Adrenal gland (tissue), 12 donors: ENCODE data around the gene EVL. TPM values are rescaled to one million over a fixed set of nuclear protein-coding genes. Genes with fewer than 3 reads are reported as not detected.

ENCODE experiments used
- DNase-seq, 7 donors: peaks; one replicate each; pipeline ENCODE4 v3.0.0-alpha.2; 2019 to 2020
- H3K27ac ChIP-seq, 5 donors: fragments of 200-600 bp; sonication (generic) in 4 of 5; 1 replicate in 3 of 5; 2 replicates in 2 of 5; pipeline versions ENCODE4 v1.5.1 to v1.8.0; 2016 to 2020; ENCODE audit warnings: mild to moderate bottlenecking in 1 of 5
- H3K27me3 ChIP-seq: fragments of 200-600 bp; 2 replicates; pipeline ENCODE4 v1.8.0; 2021
- H3K36me3 ChIP-seq, 2 donors: fragments of 200-600 bp; replicated peaks in 1 of 2; 1 replicate in 1 of 2; 2 replicates in 1 of 2; pipeline versions ENCODE4 v1.5.1 to v1.8.0; 2018 to 2022
- H3K4me1 ChIP-seq, 2 donors: fragments of 200-600 bp; replicated peaks in 1 of 2; 1 replicate in 1 of 2; 2 replicates in 1 of 2; pipeline versions ENCODE4 v1.5.1 to v1.8.0; 2018 to 2021
- H3K4me3 ChIP-seq, 4 donors: fragments of 200-600 bp; sonication (generic) in 3 of 4; one replicate each; pipeline ENCODE4 v1.5.1; 2016 to 2018
- H3K9me3 ChIP-seq, 3 donors: fragments of 200-600 bp; sonication (generic) in 1 of 3; replicated peaks in 1 of 3; 1 replicate in 2 of 3; 2 replicates in 1 of 3; pipeline versions ENCODE4 v1.5.1 to v1.8.0; 2016 to 2021
- POLR2A ChIP-seq, 2 donors: fragments of 450-650 bp; IDR thresholded peaks; one replicate each; pipeline ENCODE4 v1.6.1; 2017; ENCODE audit warnings: antibody characterized with exemption in 2 of 2, mild to moderate bottlenecking in 2 of 2, moderate library complexity in 1 of 2
- WGBS, 4 donors: extraction: QIAGEN DNeasy Blood & Tissue Kit in 2 of 4; methylation state at CpG; one replicate each; pipeline versions ENCODE4 v1.1.5 to v1.1.7; 2013 to 2017; 5-methylcytosine and 5-hydroxymethylcytosine counted together
- intact Hi-C, 2 donors: fragments of 100-400 bp; cut with DNase I; formaldehyde crosslinking; loops; one replicate each; pipeline versions ENCODE4 v1.14.1 to v1.15.0; 2022 to 2023
- polyA plus RNA-seq, 3 donors: library from polyadenylated mRNA; stranded (reverse); fragments of 200-250 nt in 2 of 3; fragments of 350-450 nt in 1 of 3; fragmentation: Illumina TruSeq in 1 of 3; extraction: RNeasy Lipid Tissue Mini Kit (QIAGEN cat#74804) in 1 of 3; gene quantifications; one replicate each; pipeline ENCODE4 v1.2.3, GENCODE V29; 2013 to 2014
- total RNA-seq, 9 donors: library from RNA; depleted of rRNA in 4 of 9; stranded (reverse); fragments of >200 nt in 4 of 9; fragments of 120-200 nt in 1 of 9; fragmentation: NEBNext Ultra II Directional in 1 of 9; extraction: Animal tissue kit (Norgen Biotek cat#: 25700) in 1 of 9; gene quantifications; one replicate each; pipeline versions ENCODE4 v1.1.0 to v1.2.4, GENCODE V29; 2013 to 2023
- TF ChIP-seq, protein P1 (sequence below), 6 experiments: fragments of 450-650 bp in 4 of 6; fragments of 200-600 bp in 2 of 6; sonication (generic) in 1 of 6; IDR thresholded peaks; 1 replicate in 5 of 6; 2 replicates in 1 of 6; pipeline versions ENCODE4 v1.5.1 to v1.8.0; 2016 to 2021; ENCODE audit warnings: antibody characterized with exemption in 6 of 6, mild to moderate bottlenecking in 2 of 6, moderate library complexity in 1 of 6
- donor health status: healthy with polysubstance abuse.
- donor health status: Bipolar disorder and iron deficiency.
- donor health status: DM: yes; HTN: yes; CAD: no.
- donor health status: DM: no; HTN: no; CAD: no.
- donor health status: DM: no; HTN: no; CAD: no.
- donor health status: DM: yes; HTN: yes; CAD: no.

EVL gene
- total and polyA plus RNA-seq, 12 donors: 23.7 to 209 (median 46.8) TPM

DNA sequence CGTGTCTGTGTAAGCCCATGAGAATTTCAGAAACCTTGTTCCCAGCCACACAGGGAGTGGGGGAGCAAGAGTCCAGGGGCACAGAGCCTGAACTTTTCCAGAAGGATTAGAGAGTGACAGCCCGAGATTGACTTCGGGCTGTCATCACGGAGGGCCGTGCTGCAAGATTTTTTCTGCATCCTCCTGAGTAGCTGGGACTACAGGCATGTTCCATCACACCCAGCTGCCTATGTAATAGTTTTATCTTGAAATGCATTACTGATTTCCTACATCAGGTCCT, 14.4 kb downstream of the EVL start:
- no peaks in the 10 kb centered on the region for H3K36me3 ChIP-seq
- no peaks in the 10 kb centered on the region for H3K9me3 ChIP-seq
- no peaks in the 10 kb centered on the region for H3K27me3 ChIP-seq
- no peak overlapping the region for H3K27ac ChIP-seq
- peaks cover 3 to 7% of the 10 kb centered on the region in 2 donors for H3K4me1 ChIP-seq
- no peak for DNase-seq
- H3K4me3 ChIP-seq: no peak overlapping the region
- intact Hi-C loops: no loop called here
- no peak for TF ChIP-seq POLR2A (IDR thresholded peaks at IDR 0.05)
- TF ChIP-seq, protein P1, sequence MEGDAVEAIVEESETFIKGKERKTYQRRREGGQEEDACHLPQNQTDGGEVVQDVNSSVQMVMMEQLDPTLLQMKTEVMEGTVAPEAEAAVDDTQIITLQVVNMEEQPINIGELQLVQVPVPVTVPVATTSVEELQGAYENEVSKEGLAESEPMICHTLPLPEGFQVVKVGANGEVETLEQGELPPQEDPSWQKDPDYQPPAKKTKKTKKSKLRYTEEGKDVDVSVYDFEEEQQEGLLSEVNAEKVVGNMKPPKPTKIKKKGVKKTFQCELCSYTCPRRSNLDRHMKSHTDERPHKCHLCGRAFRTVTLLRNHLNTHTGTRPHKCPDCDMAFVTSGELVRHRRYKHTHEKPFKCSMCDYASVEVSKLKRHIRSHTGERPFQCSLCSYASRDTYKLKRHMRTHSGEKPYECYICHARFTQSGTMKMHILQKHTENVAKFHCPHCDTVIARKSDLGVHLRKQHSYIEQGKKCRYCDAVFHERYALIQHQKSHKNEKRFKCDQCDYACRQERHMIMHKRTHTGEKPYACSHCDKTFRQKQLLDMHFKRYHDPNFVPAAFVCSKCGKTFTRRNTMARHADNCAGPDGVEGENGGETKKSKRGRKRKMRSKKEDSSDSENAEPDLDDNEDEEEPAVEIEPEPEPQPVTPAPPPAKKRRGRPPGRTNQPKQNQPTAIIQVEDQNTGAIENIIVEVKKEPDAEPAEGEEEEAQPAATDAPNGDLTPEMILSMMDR (IDR thresholded peaks at IDR 0.05): no peak
- WGBS, 4 donors: 71 to 83% (median 77%) methylated on average over 5 of the region's 5 CpGs

DNA sequence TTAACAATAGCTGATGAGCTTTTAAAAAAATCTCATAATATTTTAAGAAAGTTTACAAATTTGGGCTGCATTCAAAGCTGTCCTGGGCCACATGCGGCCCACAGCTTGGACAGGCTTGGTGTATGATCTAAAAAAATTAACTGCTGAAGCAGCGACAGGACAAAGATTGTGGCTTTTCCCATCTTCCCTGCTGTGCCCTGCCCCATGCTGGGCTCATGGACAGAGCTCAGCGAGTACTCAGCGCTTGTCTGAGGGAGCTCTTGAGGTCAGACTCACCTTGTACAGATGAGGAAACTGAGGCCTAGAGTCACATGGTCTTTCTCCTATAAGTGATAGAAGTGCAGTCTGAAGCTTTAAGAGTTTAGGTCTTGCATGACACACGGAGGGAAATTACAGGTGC, 15.0 kb downstream of the EVL start:
- WGBS, 4 donors: 88 to 98% (median 95%) methylated on average over 5 of the region's 5 CpGs
- intact Hi-C loops: no loop called here
- H3K4me1 ChIP-seq: peaks cover 3 to 7% of the 10 kb centered on the region in 2 donors

DNA sequence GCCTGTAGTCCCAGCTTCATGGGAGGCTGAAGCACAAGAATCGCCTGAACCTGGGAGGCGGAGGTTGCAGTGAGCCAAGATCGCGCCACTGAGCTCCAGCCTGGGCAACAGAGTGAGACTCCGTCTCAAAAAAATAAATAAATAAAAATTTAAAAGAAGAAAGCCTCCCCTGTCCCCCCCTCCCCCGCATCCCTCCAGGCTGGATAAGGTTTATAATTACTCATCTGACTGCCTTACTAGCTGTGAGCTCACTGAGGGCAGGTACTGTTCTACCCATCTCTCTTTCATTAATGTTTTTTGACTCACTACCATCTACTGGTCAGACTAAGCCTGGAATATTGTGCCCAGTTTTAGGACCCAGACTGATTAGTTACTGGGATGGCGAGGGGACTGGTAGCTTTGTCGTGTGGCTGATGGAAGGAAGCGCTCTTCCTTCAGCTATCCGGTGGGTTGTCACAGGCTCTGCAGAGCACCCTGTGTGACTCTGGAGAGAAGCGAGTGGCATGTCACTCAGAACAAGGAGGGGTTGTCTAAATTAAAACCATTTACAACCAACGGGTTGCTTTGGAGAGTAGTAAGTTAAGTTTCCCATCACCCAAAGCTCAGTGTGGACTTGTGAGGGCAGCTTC, 16.9 kb downstream of the EVL start:
- TF ChIP-seq, protein P1 (IDR thresholded peaks at IDR 0.05): no peak
- no peak for TF ChIP-seq POLR2A (IDR thresholded peaks at IDR 0.05)
- DNase-seq: peak in 1 of 7 donors; percentile 5
- no peaks in the 10 kb centered on the region for H3K36me3 ChIP-seq
- H3K27me3 ChIP-seq: no peaks in the 10 kb centered on the region
- WGBS, 4 donors: 88 to 94% (median 93%) methylated on average over 12 of the region's 12 CpGs
- H3K9me3 ChIP-seq: no peaks in the 10 kb centered on the region
- peaks cover 0 to 3% of the 10 kb centered on the region in 2 donors for H3K4me1 ChIP-seq
- H3K4me3 ChIP-seq: no peak overlapping the region
- intact Hi-C loops: no loop called here
- H3K27ac ChIP-seq: no peak overlapping the region

More for the DNA sequence above, 15.0 kb downstream of the EVL start:
- no peak for DNase-seq
- Histone ChIP-seq H3K27ac (no peak overlapping the region), H3K9me3 (no peaks in the 10 kb centered on the region), H3K36me3 (no peaks in the 10 kb centered on the region), H3K4me3 (no peak overlapping the region), H3K27me3 (no peaks in the 10 kb centered on the region)
- TF ChIP-seq POLR2A (IDR thresholded peaks at IDR 0.05): no peak
- TF ChIP-seq, protein P1 (IDR thresholded peaks at IDR 0.05): no peak

DNA sequence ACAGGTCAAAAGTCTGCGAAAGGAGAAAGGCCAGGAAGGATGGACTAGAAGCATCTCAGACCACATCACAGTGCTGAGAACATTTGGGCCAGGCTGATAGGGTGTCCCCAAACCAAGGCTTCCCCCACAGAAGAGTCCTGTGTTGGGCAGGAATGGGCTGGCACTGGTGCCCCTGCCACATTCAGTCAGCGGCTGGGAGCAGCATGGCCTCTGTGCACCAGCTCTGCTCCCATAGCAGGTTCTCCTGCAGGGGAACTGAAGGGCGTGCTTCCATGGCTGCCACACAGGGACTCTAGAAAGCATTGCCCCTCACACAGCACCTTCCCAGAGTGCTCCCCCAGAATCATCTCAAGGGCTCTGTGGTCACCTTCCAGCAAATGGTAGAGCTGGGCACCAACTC, 17.5 kb downstream of the EVL start:
- TF ChIP-seq, protein P1 (IDR thresholded peaks at IDR 0.05): no peak
- no peak for TF ChIP-seq POLR2A (IDR thresholded peaks at IDR 0.05)
- Histone ChIP-seq H3K27me3 (no peaks in the 10 kb centered on the region), H3K4me3 (no peak overlapping the region), H3K36me3 (no peaks in the 10 kb centered on the region), H3K4me1 (peaks cover 0 to 3% of the 10 kb centered on the region in 2 donors), H3K9me3 (no peaks in the 10 kb centered on the region), H3K27ac (peak overlapping the region in 1 of 5 donors; percentile 4)
- intact Hi-C loops: no loop called here
- 86 to 100% (median 94%) methylated on average over 1 to 3 of the region's 3 CpGs for WGBS, 4 donors
- DNase-seq: peak in 1 of 7 donors; percentile 27
